Measurements from ENCODE around the gene LRRC1. TPM values are rescaled to one million over a fixed set of nuclear protein-coding genes. Genes with fewer than 3 reads are reported as not detected.

The LRRC1 gene
- total RNA-seq, 1 experiment from 2014 or later, result 10.3 TPM

GRCh38 chr6:53802582-53802981 lies 7.8 kb downstream of the LRRC1 start:
- Mint-ChIP-seq H3K36me3 (ENCODE audit: insufficient read depth in 1 of 3, low read depth in 3 of 3) (no peaks in the 10 kb centered on the region), H3K9me3 (no peaks in the 10 kb centered on the region), H3K4me1 (peaks cover 16 to 18% of the 10 kb centered on the region in 2 experiments), H3K27ac (no peak overlapping the region), H3K4me3 (no peak overlapping the region), H3K27me3 (ENCODE audit: low read depth) (peaks cover 7% of the 10 kb centered on the region; the same call in 1 of the 2 replicates)
- H3K27ac ChIP-seq (ENCODE audit: insufficient read length, low read depth, low read length), result no peak overlapping the region
- no peak overlapping the region for H2AFZ ChIP-seq (ENCODE audit: low read length)
- H2AK5ac ChIP-seq (ENCODE audit: insufficient read length, low read length), result no peak overlapping the region
- H3K9me3 ChIP-seq (ENCODE audit: control insufficient read depth, low read depth, low read length), result no peaks in the 10 kb centered on the region
- H2BK20ac ChIP-seq (ENCODE audit: low read depth, low read length, poor library complexity, severe bottlenecking), result no peak overlapping the region
- no peak overlapping the region for H3K23ac ChIP-seq (ENCODE audit: insufficient read length, low read depth, low read length)
- no peak overlapping the region for H3K18ac ChIP-seq (ENCODE audit: insufficient read length, low read depth, low read length)
- H3K4me1 ChIP-seq (ENCODE audit: insufficient read depth, low read length), result peaks cover 2% of the 10 kb centered on the region; the same call in 1 of the 2 replicates
- no peak overlapping the region for H3K4ac ChIP-seq (ENCODE audit: low read depth, low read length)
- no peak overlapping the region for H4K8ac ChIP-seq (replicated peaks; ENCODE audit: insufficient read length, low read depth, low read length)
- H3T11ph ChIP-seq (ENCODE audit: low read length), result no peak overlapping the region
- no peak overlapping the region for H2BK12ac ChIP-seq (ENCODE audit: insufficient read length, low read depth, low read length)
- no peaks in the 10 kb centered on the region for H3K23me2 ChIP-seq (ENCODE audit: insufficient read length, low read depth, low read length, poor library complexity, severe bottlenecking)
- no peaks in the 10 kb centered on the region for H3K79me1 ChIP-seq (ENCODE audit: insufficient read depth, low read depth, low read length, poor library complexity, severe bottlenecking)
- no peak for DNase-seq
- no peak overlapping the region for H3K14ac ChIP-seq (ENCODE audit: insufficient read depth, low read length)
- H4K5ac ChIP-seq (ENCODE audit: insufficient read length, low read depth, low read length), result no peak overlapping the region
- H2BK120ac ChIP-seq (ENCODE audit: low read depth, low read length, poor library complexity, severe bottlenecking), result no peak overlapping the region
- H4K91ac ChIP-seq (ENCODE audit: insufficient read length, low read depth, low read length), result no peak overlapping the region
- no peaks in the 10 kb centered on the region for H4K20me1 ChIP-seq (ENCODE audit: control insufficient read depth, insufficient read depth, insufficient read length)
- no peak overlapping the region for H2BK5ac ChIP-seq (ENCODE audit: insufficient read length, low read length)
- H2BK15ac ChIP-seq (ENCODE audit: low read depth, low read length), result no peak overlapping the region
- no peak overlapping the region for H3K9ac ChIP-seq (ENCODE audit: extremely low read depth, insufficient read length, low read length)
- no peak overlapping the region for H3K4me2 ChIP-seq (ENCODE audit: insufficient read depth, insufficient read length, low read length)
- no peak overlapping the region for H3K56ac ChIP-seq (ENCODE audit: insufficient read length, low read depth, low read length)
- no peak for TF ChIP-seq CTCF (conservative IDR thresholded peaks at IDR 0.05)
- H3K27me3 ChIP-seq (ENCODE audit: insufficient read depth, low read length), result no peaks in the 10 kb centered on the region
- H3K79me2 ChIP-seq (ENCODE audit: insufficient read depth, low read length), result peaks cover 3% of the 10 kb centered on the region; the same call in 1 of the 2 replicates

Data from H9 (cell line).